GM10266 (cell line): ENCODE data around the gene TEX29.

ENCODE experiments used
- DNase-seq: peaks from one replicate; pipeline ENCODE4 v3.0.0; 2012; ENCODE audit errors: extremely low spot score
- CTCF ChIP-seq: IDR thresholded peaks from 2 replicates; pipeline ENCODE4 v1.5.1; 2012; ENCODE audit warnings: mild to moderate bottlenecking, low read depth; ENCODE audit not compliant: control insufficient read depth, insufficient read depth; ENCODE audit errors: missing control alignments

TEX29 gene

GRCh38 chr13:111322001-111322915 is 1.8 kb downstream of the TEX29 start:
- no peak for DNase-seq
- TF ChIP-seq CTCF: no peak

- no peak for TF ChIP-seq CTCF
- no peak for DNase-seq
These were observed 2.5 kb downstream of the TEX29 start for GRCh38 chr13:111322916-111323331.

- TF ChIP-seq CTCF: no peak
- DNase-seq: no peak
These were observed 3.1 kb downstream of the TEX29 start for GRCh38 chr13:111323549-111323948.

- no peak for TF ChIP-seq CTCF
- DNase-seq: no peak
These were observed 3.7 kb downstream of the TEX29 start for GRCh38 chr13:111323950-111324651.

- no peak for TF ChIP-seq CTCF
- DNase-seq: no peak
These were observed 4.3 kb downstream of the TEX29 start for GRCh38 chr13:111324736-111325135.

- no peak for TF ChIP-seq CTCF
- no peak for DNase-seq
These were observed 4.9 kb downstream of the TEX29 start for GRCh38 chr13:111325146-111325890.
